ENCODE results near the gene CACNG6. TPM values are rescaled to one million over a fixed set of nuclear protein-coding genes. Genes with fewer than 3 reads are reported as not detected.

The CACNG6 gene
- total RNA-seq, 1 donor from 2014 or later: not detected

DNA sequence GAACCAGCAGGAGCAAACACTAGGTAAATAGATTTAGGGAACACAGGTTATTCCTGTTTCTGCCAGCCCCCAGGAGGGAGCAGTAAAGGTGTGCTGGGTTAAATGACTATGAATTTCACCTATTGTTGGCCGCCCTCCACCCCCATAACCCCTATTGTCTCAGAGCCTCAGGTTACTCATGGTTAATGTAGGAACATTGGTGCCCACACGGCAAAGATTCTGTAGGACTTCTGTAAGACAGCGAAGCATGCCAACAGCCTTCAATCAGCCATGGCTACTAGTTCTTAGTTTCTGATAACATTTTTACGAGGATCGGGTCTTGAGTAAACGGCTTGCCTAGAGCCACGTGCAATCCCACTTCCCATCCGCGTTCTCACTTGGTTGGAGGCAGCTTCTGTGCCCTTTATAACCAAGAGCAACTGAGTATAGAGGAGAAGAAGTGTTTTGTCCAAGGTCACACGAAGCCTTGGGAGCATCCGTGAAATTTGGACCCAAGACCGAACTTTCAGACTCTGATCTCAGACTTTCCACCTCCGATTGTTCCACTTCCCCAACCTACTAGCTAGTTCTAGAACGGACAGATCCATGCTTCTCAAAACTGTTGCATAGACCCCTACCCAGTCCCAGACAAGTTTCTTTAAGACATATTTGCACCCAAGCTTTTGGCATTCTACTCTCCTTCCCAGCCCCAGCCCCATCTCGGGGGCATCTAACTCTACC lies 33.8 kb upstream of the CACNG6 start:
- H3K9me3 ChIP-seq: no peaks in the 10 kb centered on the region
- H3K4me1 ChIP-seq: no peaks in the 10 kb centered on the region
- TF ChIP-seq, protein P1, sequence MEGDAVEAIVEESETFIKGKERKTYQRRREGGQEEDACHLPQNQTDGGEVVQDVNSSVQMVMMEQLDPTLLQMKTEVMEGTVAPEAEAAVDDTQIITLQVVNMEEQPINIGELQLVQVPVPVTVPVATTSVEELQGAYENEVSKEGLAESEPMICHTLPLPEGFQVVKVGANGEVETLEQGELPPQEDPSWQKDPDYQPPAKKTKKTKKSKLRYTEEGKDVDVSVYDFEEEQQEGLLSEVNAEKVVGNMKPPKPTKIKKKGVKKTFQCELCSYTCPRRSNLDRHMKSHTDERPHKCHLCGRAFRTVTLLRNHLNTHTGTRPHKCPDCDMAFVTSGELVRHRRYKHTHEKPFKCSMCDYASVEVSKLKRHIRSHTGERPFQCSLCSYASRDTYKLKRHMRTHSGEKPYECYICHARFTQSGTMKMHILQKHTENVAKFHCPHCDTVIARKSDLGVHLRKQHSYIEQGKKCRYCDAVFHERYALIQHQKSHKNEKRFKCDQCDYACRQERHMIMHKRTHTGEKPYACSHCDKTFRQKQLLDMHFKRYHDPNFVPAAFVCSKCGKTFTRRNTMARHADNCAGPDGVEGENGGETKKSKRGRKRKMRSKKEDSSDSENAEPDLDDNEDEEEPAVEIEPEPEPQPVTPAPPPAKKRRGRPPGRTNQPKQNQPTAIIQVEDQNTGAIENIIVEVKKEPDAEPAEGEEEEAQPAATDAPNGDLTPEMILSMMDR (IDR thresholded peaks at IDR 0.05): no peak
- TF ChIP-seq POLR2AphosphoS5 (IDR thresholded peaks at IDR 0.05; ENCODE audit: insufficient read depth in 1 of 2, low read depth in 1 of 2) (no peak), POLR2A (IDR thresholded peaks at IDR 0.05) (no peak)
- no peaks in the 10 kb centered on the region for H3K36me3 ChIP-seq
- H3K27ac ChIP-seq: no peak overlapping the region
- H3K4me3 ChIP-seq: no peak overlapping the region
- peaks cover 4% of the 10 kb centered on the region for H3K27me3 ChIP-seq
- intact Hi-C loops (cut with DNase I): no loop called here
- DNase-seq (ENCODE audit: extremely low spot score in 2 of 2): no peak

DNA sequence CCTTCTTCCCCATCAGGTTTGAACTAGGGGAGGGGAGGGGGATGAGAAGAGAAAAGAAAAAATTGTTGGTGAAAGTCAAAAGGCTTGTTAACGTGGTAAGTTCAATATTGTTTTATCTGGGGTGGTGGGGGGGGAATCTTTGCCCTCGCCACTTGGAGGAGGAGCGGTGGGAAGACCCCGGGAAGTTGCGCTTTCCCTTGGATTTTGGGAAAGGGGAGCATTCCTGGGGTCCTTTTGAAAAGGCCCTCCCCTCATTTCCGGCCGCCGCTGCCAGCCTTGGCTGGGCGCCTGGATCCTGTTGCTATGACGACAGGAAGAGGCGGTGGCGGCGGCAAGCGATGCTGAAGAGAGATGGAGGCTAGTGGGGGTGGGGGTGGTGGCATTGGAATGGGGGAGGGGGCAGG lies 33.3 kb upstream of the CACNG6 start:
- Histone ChIP-seq H3K9me3 (no peaks in the 10 kb centered on the region), H3K4me3 (no peak overlapping the region), H3K36me3 (no peaks in the 10 kb centered on the region), H3K4me1 (no peaks in the 10 kb centered on the region), H3K27ac (no peak overlapping the region), H3K27me3 (peaks cover 4% of the 10 kb centered on the region)
- DNase-seq (ENCODE audit: extremely low spot score in 2 of 2): no peak
- no peak for TF ChIP-seq POLR2A (IDR thresholded peaks at IDR 0.05)
- intact Hi-C loops (cut with DNase I): no loop called here

DNA sequence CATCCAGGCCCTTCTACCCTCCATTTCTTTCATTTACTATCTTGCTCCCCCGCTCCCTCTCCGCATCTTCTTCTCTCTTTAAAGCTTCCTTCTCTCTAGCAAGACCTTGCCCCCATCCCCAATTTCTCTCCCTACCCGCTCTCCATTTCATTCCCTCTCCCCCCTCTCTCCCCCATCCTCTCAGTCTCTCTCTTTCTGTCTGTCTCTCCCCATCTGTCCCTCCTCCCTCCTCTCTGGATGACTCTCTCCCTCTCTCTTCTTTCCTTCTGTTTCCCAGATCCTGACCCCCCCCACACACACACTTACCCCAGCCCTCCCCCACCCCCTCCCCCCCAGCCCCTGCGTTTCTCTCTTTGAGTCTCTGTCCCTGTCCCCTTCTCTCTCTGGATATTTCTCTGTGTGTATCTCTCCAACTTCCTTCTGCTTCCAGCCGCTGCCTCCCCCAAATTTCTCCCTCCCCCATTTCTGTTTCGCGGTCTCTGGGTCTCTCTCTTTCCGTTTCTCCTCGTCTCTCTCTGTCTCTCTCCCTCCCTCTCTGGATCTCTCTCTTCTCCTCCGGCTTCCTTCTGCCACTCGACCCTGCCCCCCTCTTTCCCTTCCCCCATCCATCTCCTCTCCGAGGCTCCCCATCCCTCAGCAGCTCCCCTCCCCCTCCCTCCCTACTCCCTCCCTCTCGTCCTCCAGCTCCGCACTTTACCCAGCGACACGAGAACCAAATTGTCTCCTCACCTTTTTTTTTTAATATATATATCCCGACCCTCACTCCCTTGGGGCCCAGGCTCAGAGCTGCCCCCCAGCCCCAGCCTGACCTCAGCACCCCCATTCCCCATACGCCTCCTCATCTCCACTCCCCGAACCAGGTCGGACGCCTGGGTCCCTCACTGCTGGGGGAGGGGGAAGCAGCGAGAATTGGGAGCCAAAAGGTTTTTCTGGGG lies 32.3 kb upstream of the CACNG6 start:
- no peak for DNase-seq (ENCODE audit: extremely low spot score in 2 of 2)
- no peaks in the 10 kb centered on the region for H3K4me1 ChIP-seq
- no peaks in the 10 kb centered on the region for H3K9me3 ChIP-seq
- peaks cover 4% of the 10 kb centered on the region for H3K27me3 ChIP-seq
- no peak for TF ChIP-seq POLR2AphosphoS5 (IDR thresholded peaks at IDR 0.05; ENCODE audit: insufficient read depth in 1 of 2, low read depth in 1 of 2)
- no peak for TF ChIP-seq POLR2A (IDR thresholded peaks at IDR 0.05)
- TF ChIP-seq, protein P1 (IDR thresholded peaks at IDR 0.05): no peak
- H3K4me3 ChIP-seq: no peak overlapping the region
- intact Hi-C loops (cut with DNase I): no loop called here
- no peak overlapping the region for H3K27ac ChIP-seq
- no peaks in the 10 kb centered on the region for H3K36me3 ChIP-seq

DNA sequence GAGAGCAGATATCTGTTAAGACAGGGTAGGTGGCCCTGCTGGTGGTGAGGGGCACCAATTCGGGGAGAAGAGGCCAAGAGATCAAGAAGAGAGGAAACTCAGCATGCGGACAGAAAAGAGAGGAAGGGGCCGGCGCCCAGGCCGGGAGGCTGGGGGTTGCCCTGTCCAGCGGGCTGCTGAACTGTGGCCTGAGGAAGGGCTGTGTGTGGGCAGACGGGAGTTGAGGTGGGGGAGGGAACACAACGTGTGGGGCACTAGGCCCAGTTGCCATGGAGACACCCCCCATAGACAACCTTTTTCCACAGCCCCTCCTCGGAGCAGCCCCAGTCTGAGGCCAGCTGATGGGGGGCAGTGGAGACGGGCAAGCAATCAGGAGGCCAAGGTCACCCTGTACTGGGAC lies 31.2 kb upstream of the CACNG6 start:
- H3K36me3 ChIP-seq: no peaks in the 10 kb centered on the region
- H3K4me1 ChIP-seq: no peaks in the 10 kb centered on the region
- H3K27ac ChIP-seq: no peak overlapping the region
- intact Hi-C loops (cut with DNase I): no loop called here
- TF ChIP-seq POLR2AphosphoS5 (IDR thresholded peaks at IDR 0.05; ENCODE audit: insufficient read depth in 1 of 2, low read depth in 1 of 2): no peak
- TF ChIP-seq POLR2A (IDR thresholded peaks at IDR 0.05): no peak
- TF ChIP-seq, protein P1 (IDR thresholded peaks at IDR 0.05): no peak
- no peaks in the 10 kb centered on the region for H3K9me3 ChIP-seq
- peaks cover 4% of the 10 kb centered on the region for H3K27me3 ChIP-seq
- H3K4me3 ChIP-seq: no peak overlapping the region
- no peak for DNase-seq (ENCODE audit: extremely low spot score in 2 of 2)

DNA sequence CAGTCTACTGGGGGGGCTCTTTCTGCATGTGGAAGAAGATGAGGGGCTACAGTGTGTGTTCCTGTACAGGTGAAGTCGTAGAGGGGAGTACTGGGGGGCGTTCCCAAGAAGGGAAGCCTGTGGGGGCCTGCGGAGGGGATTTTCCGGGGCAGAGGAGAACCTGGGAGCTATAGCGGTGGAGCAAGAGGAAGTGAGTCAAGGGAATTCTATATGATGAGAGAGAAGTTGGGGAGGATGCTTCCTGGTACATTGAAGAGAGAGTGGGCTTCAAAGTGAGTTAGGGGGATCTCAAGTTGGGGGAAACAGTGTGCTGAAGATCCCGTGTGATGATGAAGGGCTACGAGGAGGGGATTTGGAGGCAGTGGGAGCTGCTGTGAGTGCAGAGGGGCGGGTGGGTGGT lies 30.6 kb upstream of the CACNG6 start:
- Histone ChIP-seq H3K27me3 (peaks cover 4% of the 10 kb centered on the region), H3K4me3 (no peak overlapping the region), H3K36me3 (no peaks in the 10 kb centered on the region), H3K27ac (no peak overlapping the region), H3K9me3 (no peaks in the 10 kb centered on the region), H3K4me1 (no peaks in the 10 kb centered on the region)
- no peak for TF ChIP-seq POLR2A (IDR thresholded peaks at IDR 0.05)
- TF ChIP-seq, protein P1 (IDR thresholded peaks at IDR 0.05): no peak
- no peak for TF ChIP-seq POLR2AphosphoS5 (IDR thresholded peaks at IDR 0.05; ENCODE audit: insufficient read depth in 1 of 2, low read depth in 1 of 2)
- DNase-seq (ENCODE audit: extremely low spot score in 2 of 2): no peak
- intact Hi-C loops (cut with DNase I): no loop called here
